ENCODE measurements around the gene FGF1.

DNA sequence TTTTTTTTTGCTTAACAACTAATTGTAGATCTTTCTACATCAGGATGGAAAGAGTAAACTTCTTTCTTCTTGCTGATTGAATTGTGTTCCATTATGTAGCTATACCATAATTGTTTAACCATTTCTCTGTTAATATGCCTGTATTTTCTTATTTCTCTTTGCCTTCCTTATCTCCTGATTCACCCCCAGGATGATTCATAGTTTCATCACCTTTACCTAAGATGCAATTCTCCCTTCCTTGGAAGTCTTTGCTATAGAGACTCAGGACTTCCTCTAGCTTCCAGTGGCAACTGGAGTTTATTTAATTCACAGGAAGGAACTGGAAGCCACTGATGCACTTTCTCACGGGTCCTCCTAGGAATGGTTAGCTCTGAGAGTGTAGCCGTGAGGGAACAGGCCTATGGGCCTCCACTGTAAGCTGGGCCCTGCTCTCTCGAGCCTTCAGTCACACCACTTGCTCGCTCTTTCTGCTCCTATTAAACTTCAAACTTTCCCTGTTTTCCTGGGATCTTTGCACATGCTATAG is 83.1 kb downstream of the FGF1 start:
- TF ChIP-seq, protein P1, sequence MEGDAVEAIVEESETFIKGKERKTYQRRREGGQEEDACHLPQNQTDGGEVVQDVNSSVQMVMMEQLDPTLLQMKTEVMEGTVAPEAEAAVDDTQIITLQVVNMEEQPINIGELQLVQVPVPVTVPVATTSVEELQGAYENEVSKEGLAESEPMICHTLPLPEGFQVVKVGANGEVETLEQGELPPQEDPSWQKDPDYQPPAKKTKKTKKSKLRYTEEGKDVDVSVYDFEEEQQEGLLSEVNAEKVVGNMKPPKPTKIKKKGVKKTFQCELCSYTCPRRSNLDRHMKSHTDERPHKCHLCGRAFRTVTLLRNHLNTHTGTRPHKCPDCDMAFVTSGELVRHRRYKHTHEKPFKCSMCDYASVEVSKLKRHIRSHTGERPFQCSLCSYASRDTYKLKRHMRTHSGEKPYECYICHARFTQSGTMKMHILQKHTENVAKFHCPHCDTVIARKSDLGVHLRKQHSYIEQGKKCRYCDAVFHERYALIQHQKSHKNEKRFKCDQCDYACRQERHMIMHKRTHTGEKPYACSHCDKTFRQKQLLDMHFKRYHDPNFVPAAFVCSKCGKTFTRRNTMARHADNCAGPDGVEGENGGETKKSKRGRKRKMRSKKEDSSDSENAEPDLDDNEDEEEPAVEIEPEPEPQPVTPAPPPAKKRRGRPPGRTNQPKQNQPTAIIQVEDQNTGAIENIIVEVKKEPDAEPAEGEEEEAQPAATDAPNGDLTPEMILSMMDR (conservative IDR thresholded peaks at IDR 0.05; ENCODE audit: low read depth, low read length): no peak
- TF ChIP-seq POLR2A (IDR thresholded peaks at IDR 0.05; ENCODE audit: low read depth, low read length): no peak
